OCI-LY7 (cell line): ENCODE results near the gene BCAR1. TPM values are rescaled to one million over a fixed set of nuclear protein-coding genes. Genes with fewer than 3 reads are reported as not detected.
"Not testable (repeated sequence)": the region's sequence is repeated elsewhere in the genome, so short reads cannot be mapped to it uniquely, and the experiment has no call there.

ENCODE experiments used
- BruUV-seq: library from RNA; stranded (reverse); fragments of 400-500 nt; replicated peaks from 2 replicates; lab custom pipeline; 2021; lab: Mats Ljungman, UMichigan
- CTCF ChIA-PET: fragments of 300-600 bp; sonication (Branson Sonifier 250); formaldehyde crosslinking; loops from one replicate; lab custom pipeline; 2022; ENCODE audit warnings: antibody characterized with exemption; ENCODE audit not compliant: unreplicated experiment; lab: Charles Lee
- POLR2A ChIA-PET: fragments of 300-600 bp; sonication (Branson Sonifier 250); formaldehyde crosslinking; loops from one replicate; lab custom pipeline; 2022; ENCODE audit warnings: antibody characterized with exemption; lab: Charles Lee
- DNase-seq: peaks from one replicate; pipeline ENCODE4 v3.0.0-alpha.2; 2015; ENCODE audit warnings: low spot score
- H2AFZ ChIP-seq: fragments of 200-600 bp; sonication (generic), shearing (Covaris generic); 2 replicates; pipeline ENCODE4 v1.6.1; 2014; ENCODE audit warnings: mild to moderate bottlenecking, antibody characterized with exemption, low read length, moderate library complexity
- H3K27ac ChIP-seq: fragments of 200-600 bp; sonication (generic); 2 replicates; pipeline ENCODE4 v1.5.1; 2014; ENCODE audit warnings: mixed run types, low read depth, mild to moderate bottlenecking, moderate library complexity, low read length, inconsistent platforms; ENCODE audit not compliant: poor library complexity, severe bottlenecking
- H3K36me3 ChIP-seq: fragments of 200-600 bp; sonication (generic); 2 replicates; pipeline ENCODE4 v1.6.1; 2014; ENCODE audit warnings: mild to moderate bottlenecking, antibody characterized with exemption, low read length, moderate library complexity, mixed read lengths; ENCODE audit not compliant: insufficient read depth
- H3K4me1 ChIP-seq: fragments of 200-600 bp; sonication (generic); 2 replicates; pipeline ENCODE4 v1.5.1; 2014; ENCODE audit warnings: mild to moderate bottlenecking, low read length; ENCODE audit not compliant: insufficient read depth, poor library complexity, severe bottlenecking
- H3K4me2 ChIP-seq: fragments of 200-600 bp; sonication (generic); 2 replicates; pipeline ENCODE4 v1.6.1; 2014; ENCODE audit warnings: mild to moderate bottlenecking, low read length
- H3K4me3 ChIP-seq: fragments of 200-600 bp; sonication (generic); 2 replicates; pipeline ENCODE4 v1.5.1; 2014; ENCODE audit warnings: mild to moderate bottlenecking, low read depth, low read length; ENCODE audit not compliant: poor library complexity, severe bottlenecking
- H3K79me2 ChIP-seq: fragments of 200-600 bp; sonication (generic); 2 replicates; pipeline ENCODE4 v1.6.1; 2016; ENCODE audit warnings: low read depth, mild to moderate bottlenecking, low read length, moderate library complexity, mixed read lengths; ENCODE audit not compliant: insufficient read depth
- H3K9me2 ChIP-seq: fragments of 200-600 bp; sonication (generic); 2 replicates; pipeline ENCODE4 v1.6.1; 2016; ENCODE audit warnings: mild to moderate bottlenecking, low read length, mixed read lengths; ENCODE audit not compliant: insufficient read depth
- H3K9me3 ChIP-seq: fragments of 200-600 bp; sonication (generic); 2 replicates; pipeline ENCODE4 v1.6.1; 2014; ENCODE audit warnings: mild to moderate bottlenecking, mixed run types, low read length, mixed read lengths
- H4K20me1 ChIP-seq: fragments of 200-600 bp; sonication (generic); 2 replicates; pipeline ENCODE4 v1.6.1; 2014; ENCODE audit warnings: mild to moderate bottlenecking, antibody characterized with exemption, low read length, moderate library complexity, mixed read lengths; ENCODE audit not compliant: insufficient read depth
- CTCF ChIP-seq: fragments of 200-600 bp; sonication (generic); conservative IDR thresholded peaks from 2 replicates; pipeline ENCODE4 v1.5.1; 2014; ENCODE audit warnings: mild to moderate bottlenecking, antibody characterized with exemption, low read length, moderate library complexity, mixed read lengths
- EZH2phosphoT487 ChIP-seq: fragments of 200-600 bp; sonication (generic); IDR thresholded peaks from 2 replicates; pipeline ENCODE4 v1.6.1; 2018; ENCODE audit warnings: low read depth, borderline replicate concordance, mild to moderate bottlenecking, mixed run types, antibody characterized with exemption, low read length, moderate library complexity, mixed read lengths
- intact Hi-C: fragments of 100-400 bp; cut with micrococcal nuclease; formaldehyde crosslinking; loops from one replicate; pipeline ENCODE4 v1.10.0; 2022; ENCODE audit not compliant: unreplicated experiment
- total RNA-seq, 2 experiments: library from RNA; depleted of rRNA in 1 of 2; stranded (reverse); fragments of >200 nt in 1 of 2; shearing (Covaris generic) in 1 of 2; gene quantifications; 2 replicates each; pipeline ENCODE4 v1.2.3, GENCODE V29; 2014 to 2022

BCAR1 gene
- total RNA-seq, 2 experiments from 2014 or later = 10.0 to 15.1 TPM

- TF ChIP-seq EZH2phosphoT487 = no peak
- TF ChIP-seq CTCF = no peak
- Histone ChIP-seq H3K27ac (no peak overlapping the region), H2AFZ (no peak overlapping the region), H3K9me2 (no peaks in the 10 kb centered on the region), H3K36me3 (no peaks in the 10 kb centered on the region), H3K4me3 (no peak overlapping the region), H3K4me2 (no peak overlapping the region), H4K20me1 (no peaks in the 10 kb centered on the region), H3K4me1 (peaks cover 19% of the 10 kb centered on the region), H3K9me3 (no peaks in the 10 kb centered on the region), H3K79me2 (no peaks in the 10 kb centered on the region)
- intact Hi-C loops = no loop called here
- POLR2A ChIA-PET = no interaction called here
- DNase-seq = no peak
- CTCF ChIA-PET = no interaction called here
- no TSS peak for BruUV-seq
Observed at GRCh38 chr16:75241412-75241811, 10.0 kb downstream of the BCAR1 start.

GRCh38 chr16:75240633-75241032 lies 10.8 kb downstream of the BCAR1 start:
- H3K4me3 ChIP-seq, H3K79me2 ChIP-seq, POLR2A ChIA-PET, H3K27ac ChIP-seq, BruUV-seq, H3K36me3 ChIP-seq, H4K20me1 ChIP-seq, intact Hi-C loops, H3K4me2 ChIP-seq, H3K9me2 ChIP-seq, H3K9me3 ChIP-seq, DNase-seq, H2AFZ ChIP-seq, CTCF ChIA-PET: not testable (repeated sequence)
- peaks cover 18% of the 10 kb centered on the region for H3K4me1 ChIP-seq

GRCh38 chr16:75239542-75240122 lies 11.8 kb downstream of the BCAR1 start:
- no peak overlapping the region for H3K27ac ChIP-seq
- intact Hi-C loops = no loop called here
- H3K4me1 ChIP-seq = peaks cover 8% of the 10 kb centered on the region
- no peak overlapping the region for H3K4me2 ChIP-seq
- ChIA-PET POLR2A (no interaction called here), CTCF (no interaction called here)
- no peak overlapping the region for H3K4me3 ChIP-seq
- DNase-seq = no peak
- no peaks in the 10 kb centered on the region for H3K9me3 ChIP-seq
- H4K20me1 ChIP-seq = no peaks in the 10 kb centered on the region
- H3K36me3 ChIP-seq = no peaks in the 10 kb centered on the region
- no TSS peak for BruUV-seq
- no peak overlapping the region for H2AFZ ChIP-seq
- no peaks in the 10 kb centered on the region for H3K9me2 ChIP-seq
- H3K79me2 ChIP-seq = no peaks in the 10 kb centered on the region
- TF ChIP-seq CTCF = no peak
- no peak for TF ChIP-seq EZH2phosphoT487
